GM21528 (cell line): Measurements from ENCODE around the gene PTPRN2.

ENCODE experiments used
- ATAC-seq: cut with Tn5 transposase; IDR thresholded peaks from one replicate; pipeline ENCODE4 v1.9.1; 2021; ENCODE audit warnings: mild to moderate bottlenecking, moderate library complexity; ENCODE audit not compliant: unreplicated experiment, low FRiP score

Gene PTPRN2

DNA sequence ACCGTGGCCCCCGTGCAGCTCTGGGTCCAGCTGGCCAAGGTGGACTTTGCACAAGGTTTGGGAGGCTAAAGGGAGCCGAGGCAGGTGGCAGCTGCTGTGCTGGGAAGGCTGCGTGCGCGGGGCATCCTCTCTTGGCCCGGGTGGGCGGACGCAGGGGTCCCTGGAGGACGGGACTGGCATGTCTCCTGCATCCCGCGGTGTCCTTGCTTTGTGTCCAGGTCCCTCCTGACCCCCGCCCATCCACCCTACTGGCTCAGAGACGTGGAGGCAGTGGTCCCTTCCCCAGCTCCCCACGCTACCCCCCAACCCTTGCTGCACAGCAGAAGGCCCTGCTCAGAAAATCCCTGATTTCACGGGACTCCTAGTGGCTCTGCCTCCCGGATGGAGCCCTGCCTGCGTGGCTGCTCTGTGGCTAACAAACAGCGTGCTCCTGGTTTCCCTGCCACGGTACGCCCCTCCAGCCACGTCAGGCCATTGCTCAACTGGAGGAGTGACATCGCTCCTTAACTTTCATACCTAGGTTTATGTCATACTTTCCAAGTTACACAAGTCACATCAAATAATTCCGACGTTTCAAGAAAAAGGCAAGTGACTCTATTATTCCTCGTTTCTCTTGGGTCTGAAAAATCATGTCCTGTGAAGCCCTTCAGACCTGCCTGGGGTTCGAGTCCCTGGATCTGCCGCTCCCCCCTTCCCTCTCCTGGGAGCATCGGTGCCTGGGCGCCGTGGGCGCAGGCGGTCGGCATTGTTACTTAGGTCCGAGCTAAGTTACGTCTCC, 829.0 kb downstream of the PTPRN2 start:
- ATAC-seq, result no peak

DNA sequence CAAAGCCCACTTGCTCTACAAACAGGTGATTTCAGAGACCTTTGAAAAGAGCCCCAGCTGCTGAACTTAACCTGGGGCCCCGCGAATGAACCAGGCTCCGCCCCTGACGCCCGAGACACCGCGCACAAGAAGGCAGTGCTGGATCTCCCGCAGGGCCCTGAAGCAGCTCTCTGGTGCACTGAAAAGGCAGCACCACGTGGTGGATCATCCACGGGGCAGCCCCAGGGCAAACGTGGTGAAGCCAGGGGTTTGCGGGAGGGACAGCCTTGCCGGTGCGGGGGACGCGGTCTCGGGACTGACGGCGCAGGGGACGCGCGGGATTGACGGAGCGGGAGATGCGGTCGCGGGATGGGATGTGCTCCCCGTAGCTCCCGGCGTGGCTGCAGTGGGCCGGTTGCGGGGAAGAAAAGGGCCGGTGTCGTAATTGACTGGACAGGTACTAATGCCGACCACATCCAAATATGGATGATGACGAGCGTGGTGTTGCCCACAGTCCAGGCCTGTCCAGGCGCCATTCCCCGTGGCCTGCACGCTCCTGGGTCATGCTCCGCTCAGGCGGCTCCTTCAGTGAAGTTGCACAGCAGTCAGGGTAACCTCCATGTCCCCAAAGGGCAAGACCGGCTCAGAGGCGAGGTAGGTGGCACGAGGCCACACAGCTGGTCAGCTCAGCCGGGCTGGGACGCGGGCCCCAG, 829.7 kb downstream of the PTPRN2 start:
- ATAC-seq, result no peak

DNA sequence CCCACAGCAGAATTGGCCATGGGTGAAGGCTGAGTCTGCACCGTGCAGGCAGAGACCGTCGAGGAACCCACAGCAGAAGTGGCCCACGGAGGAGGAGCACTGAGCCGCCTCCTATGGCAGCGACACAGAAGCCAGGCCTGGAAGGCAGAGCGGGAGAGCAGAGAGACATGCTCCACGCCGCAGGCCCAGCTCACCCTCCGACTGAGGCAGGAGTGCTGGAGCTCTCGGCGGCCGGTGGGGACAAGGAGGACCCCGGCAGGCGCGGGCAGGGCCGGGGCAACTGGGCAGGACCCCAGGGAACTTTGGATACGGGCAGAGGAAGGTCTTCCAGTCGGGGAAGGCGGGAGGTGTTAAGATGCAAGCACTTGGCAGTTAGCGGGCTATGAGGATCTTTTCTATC, 830.4 kb downstream of the PTPRN2 start:
- ATAC-seq, result no peak

DNA sequence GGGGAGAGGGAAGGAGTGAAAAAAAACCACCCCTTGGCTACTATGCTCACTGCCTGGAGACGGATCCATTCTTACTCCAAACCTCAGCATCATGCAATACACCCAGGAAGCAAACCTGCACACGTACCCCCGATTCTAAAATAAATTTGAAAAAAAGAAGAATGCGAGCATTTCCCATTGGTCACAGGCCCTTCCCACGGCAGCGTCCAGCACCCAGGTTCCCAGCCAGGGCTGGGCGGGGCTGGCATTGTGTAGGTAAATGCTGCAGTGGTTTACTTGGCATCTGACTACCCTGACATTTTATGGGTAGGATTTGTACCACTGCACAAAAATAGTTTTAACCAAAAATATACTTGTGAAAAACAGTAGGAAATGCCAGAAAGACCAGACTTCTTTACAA, 831.9 kb downstream of the PTPRN2 start:
- ATAC-seq, result no peak

DNA sequence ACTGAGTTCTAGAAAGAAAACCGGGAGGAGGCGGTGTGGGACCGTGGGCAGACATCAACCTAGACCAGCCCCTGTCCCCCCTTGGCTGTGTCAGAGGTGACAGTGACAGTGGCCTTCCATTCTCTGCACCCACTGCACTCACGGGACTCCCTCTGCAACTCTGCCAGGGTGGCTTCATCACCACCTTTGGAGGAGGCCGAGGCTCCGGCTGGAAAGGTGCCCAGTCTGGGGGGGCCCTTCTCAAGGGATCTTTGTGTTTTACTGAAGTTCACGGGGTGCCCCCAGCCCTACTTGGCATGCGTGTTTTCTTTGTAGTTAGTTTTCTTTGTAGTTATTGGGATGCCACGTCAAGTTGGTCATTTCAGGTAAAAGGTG, 833.2 kb downstream of the PTPRN2 start:
- ATAC-seq, result no peak

DNA sequence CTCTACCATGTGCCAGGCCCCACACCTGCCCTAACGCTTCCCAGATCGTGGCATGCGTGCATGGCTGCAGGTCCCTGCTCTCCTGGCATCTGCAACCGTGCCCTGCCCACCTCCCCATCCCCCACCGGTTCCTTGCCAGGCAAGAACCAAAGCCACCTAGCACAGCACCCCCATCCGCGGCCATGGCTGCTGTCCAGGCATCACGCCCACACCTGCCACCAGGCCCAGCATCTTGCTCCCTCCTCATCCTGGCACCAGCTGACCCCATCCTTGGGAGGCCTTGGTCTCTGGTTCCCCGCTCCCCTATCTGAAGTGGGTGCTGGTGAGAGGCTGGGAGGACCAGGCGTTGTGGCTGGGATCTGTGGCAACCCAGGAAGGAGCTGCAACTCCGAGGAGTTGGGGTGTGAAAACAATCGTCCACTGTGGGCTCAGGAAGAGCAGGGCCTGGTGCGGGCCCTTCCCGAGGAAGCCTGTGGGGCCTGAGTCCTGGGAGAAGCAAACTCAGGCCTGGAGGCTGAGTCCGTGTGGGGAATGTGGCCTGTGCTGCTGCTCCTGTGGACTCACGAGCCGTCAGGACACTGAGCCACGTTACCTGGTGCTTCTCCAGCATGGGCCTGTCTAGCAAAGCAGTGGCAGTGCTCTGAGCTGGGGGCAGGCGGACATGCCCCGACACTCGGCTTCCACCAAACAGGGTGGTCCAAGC, 833.8 kb downstream of the PTPRN2 start:
- ATAC-seq, result no peak

DNA sequence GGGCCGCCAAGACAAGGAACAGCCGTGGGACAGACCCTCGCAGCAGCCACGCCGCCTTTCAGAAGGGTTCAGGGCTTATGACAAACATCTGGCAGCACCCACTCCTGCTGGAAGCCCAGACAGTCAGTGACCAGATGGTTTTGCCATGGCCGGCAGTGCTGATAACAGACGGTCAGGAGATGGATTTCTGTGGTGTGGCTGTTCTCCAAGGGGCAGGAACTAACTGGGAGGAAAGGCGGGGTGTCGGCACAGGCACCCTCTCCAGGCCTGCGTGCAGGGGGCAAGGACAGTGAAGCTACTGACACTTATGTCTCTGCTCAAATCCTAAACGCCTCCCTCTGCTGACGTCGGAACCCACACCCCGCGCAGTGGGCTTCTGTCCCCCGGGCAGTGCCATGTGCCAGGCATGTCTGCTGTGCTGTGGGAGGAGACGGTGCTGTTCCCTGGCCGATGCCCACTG, 834.8 kb downstream of the PTPRN2 start:
- ATAC-seq, result no peak

DNA sequence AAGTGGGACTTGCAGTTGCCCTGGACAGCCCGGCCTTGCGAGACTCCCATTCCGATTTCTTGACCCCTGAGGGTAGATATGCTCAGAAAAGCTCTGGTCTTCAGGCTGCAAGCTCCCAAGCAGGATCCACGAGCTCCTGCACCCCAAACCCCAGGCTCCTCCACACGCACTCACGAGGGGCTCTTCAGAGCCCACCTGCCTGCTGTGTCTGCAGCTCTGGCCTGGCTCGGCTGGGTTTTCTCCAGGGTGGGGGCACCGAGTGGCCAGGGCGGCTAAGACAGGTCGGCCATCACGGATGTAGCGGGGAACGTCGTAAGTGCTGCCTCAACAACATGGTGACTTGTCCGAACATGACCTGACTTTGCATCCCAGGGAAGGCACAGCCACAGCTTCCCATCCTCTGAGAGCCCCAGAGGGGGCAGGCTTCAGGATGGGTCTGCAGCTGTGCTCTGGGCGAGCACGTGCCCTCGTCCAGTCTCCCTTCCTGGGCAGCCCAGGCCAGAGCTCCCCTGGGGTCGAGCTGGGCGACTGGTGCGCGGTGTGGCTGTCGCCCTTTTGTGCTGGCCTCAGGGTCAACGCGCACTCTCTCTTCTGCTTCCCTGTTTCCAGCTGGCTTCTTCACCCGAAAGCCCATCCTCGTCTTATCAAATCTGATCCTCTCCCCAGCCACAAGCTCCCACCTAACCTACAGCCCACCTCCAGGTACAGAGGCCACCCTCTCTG, 835.5 kb downstream of the PTPRN2 start:
- no peak for ATAC-seq

DNA sequence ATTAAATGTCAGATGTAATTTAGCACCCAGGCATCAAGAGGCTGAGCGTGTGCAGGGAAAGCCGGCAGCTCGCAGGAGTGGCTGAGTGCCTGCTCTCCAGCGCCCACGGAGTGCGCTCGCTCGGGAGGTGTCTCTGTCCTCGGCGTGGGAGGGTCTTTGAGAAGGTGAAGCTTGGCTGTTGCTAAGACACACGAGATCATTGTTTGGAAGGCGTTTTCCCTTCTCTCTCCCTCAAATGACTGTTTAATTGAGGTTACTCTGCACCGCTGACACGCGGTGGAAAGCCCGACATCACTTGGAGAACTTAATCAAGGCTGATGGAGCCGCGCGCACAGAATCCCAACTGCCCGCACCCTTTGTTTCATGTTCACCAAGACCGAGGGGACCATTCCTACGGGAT, 836.2 kb downstream of the PTPRN2 start:
- no peak for ATAC-seq

DNA sequence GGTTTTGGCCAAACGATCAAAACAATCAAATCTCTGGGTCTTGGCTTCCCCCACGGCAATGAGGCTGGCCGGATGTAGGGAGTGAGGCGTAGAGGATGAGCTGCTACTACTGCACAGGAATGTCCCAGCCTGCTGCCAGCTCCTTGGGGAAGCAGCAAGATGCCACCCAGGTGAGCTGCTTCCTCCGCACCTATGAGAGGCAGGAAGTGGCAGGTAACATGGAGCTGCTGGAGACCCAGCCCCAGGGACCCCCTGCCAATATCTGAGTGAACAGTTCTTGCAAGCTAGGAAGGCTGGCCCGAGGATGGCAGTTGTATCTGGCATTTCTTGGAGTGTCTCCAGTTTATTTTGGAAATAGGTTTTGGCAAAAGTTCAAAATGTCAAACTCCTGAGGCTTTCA, 837.3 kb downstream of the PTPRN2 start:
- ATAC-seq, result no peak

DNA sequence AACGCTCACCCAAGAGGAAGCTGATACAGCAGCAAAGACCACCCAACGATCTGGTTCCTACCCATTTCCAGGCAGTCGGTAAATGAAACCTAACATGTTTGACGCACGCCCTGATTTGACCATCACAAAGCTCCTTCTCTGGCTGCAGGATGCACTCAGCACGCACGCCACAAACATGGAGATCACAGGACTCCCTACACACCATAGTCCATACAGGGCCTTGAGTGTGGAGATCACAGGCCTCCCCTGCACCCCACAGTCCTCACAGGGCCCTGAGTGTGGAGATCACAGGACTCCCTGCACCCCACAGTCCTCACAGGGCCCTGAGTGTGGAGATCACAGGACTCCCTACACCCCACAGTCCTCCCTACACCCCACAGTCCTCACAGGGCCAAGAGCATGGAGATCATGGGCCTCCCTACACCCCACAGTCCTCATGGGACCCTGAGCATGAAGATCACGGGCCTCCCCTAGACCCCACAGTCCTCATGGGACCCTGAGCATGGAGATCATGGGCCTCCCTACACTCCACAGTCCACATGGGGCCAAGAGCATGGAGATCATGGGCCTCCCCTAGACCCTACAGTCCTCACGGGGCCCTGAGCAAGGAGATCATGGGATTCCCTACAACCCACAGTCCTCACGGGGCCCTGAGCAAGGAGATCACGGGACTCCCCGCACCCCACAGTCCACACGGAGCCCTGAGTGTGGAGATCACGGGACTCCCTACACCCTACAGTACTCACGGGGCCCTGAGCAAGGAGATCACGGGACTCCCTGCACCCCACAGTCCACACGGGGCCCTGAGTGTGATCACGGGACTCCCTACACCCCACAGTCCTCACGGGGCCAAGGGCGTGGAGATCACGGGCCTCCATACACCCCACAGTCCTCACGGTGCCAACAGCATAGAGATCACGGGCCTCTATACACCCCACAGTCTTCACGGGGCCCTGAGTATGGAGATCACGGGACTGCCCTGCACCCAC, 841.6 kb downstream of the PTPRN2 start:
- no peak for ATAC-seq

DNA sequence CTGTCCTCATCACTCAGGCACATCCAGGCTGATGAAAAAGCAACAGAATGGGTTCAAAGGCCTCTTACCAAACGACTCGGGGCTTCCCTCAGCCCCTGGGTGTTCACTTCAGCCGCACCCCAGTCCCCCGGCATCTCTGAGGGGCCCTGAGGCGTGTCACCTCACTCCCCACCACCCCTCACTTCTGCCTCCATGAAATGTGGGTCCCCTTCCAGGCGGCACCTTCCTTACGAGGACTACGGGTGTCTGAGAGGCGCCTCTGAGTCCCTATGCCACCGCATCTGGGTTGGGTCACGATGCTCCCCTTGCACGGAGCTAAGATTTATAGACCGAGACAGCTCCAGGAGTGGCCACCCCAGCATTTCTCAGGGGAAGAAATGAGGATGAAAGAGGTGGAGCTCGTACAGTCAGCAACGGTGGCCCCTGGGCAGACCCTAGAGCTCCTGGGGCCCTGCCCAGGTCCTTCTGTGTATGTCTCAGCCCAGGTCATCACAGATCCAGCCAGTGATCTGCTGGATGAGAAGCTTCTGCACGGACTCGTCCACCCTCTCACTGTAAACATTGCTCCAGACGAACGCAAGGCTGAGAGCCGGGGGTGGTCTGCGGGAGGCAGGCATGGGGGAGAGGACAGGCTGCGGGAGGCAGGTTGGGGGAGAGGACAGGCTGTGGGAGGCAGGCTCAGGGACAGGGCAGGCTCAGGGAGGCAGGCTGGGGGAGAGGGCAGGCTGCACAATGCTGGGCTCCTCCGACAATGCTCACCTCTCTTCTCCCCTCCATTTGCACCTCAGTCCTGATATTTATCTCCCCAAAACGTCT, 842.6 kb downstream of the PTPRN2 start:
- no peak for ATAC-seq

DNA sequence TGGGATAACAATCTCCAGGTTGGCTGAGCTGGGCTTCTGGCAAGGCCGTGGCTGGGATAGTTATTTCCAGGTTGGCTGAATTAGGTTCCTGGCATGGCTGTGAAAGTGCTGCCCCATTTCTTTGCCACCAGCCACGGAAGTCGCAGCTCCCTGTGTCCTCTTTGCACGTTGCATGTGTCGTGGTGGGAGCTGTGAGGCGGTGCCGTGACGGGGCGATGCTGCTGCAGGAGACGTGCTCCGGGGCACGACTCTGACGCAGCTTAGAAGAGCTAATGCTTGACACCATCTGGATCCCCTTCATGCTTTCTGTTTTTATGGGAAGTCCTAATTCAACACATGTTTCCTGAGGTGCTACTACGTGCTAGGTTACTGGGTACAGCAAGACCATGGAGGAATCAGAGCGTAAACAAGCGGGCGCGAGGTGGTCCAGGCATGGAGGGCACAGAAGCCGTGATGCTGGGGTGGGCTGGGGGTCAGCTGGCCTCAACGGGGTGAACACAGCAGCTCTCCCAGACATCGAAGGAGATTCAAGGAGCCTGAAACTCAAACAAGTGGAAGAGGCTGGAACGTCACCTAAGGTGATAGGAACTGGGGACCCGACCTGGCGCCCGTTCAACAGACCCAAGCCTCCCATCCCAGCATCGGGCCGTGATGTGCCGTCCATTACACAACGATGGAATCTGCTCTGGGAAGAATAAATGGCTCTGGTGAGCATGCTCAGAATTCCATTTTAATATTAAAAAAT, 843.7 kb downstream of the PTPRN2 start:
- ATAC-seq, result no peak

DNA sequence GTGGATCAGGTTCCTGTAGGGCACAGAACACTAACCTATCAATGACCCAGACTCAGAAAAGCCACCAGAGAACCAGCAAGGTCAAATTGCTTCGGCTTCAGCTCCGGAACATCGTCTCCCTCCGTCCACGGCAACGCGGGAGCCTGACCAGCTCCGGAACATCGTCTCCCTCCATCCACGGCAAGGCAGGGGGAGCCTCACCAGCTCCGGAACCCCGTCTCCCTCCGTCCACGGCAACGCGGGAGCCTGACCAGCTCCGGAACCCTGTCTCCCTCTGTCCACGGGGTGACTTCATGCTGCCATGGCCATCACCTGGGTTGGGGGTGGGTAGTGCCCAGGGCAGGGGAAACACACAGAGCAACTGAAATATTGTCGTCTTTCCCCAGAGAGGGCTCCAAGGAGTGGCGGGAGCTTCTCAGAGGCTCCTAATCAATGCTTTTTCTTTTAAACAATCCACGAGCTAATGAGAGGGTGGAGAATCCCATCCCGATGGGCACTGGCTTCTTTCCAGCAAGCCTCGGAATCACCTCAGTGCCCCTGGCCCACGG, 847.3 kb downstream of the PTPRN2 start:
- ATAC-seq, result no peak

DNA sequence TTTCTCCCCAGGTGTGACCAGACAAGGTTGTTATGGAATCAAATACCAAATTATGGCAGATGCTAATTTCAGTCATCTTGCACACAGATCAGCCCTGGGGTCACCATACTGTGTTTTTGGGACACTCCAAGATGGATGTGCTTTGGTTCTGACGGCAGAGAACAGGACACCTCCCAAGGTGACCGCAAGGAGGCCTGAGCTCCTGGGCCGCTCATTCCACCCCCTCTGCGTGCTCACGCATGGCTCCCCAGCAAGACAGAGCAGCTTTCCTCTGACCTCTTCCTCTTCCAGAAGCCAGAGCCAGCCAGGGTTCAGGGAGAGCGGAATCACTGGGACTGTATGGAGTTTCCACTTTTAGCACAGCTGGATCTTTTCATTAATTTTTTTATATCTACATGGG, 848.0 kb downstream of the PTPRN2 start:
- ATAC-seq, result no peak

DNA sequence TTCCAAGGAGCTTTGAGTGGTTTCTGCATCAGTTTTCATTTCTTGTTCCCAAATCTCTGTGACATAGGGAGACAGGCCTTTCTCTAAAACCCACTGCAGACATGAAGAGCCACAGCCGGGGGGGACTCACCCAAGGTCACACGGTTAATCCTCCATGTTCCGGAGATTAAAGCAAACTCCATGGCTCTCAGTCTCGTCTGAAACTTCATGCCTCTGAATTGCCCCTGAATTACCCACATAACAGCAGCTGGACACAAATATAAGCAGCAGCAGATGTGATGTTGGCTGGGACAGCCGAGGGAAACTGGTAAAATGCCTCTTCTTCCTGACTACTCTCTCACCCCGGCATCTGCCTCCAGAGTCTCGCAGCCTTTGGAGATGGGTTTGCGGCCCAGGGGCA, 848.6 kb downstream of the PTPRN2 start:
- ATAC-seq, result no peak

DNA sequence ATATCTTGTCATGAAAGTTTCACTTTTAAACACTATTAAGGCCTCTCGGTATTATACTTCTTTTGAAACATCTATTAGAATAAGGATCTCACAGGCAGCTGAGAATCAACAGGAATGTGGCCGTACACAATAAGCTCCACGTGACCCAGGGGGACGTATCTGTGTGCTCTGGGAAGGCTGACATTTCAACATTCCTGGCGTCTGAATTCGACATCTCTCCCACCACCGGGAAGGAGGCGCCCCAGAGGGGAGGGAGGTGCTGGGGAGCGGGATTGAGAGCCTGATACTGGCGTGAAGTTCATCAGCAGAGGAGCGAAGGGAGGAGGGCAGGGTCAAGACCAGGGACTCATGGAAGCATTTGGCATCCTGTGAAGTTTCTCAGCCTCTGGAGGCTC, 849.6 kb downstream of the PTPRN2 start:
- ATAC-seq, result no peak
